GM18951 (cell line): ENCODE measurements around the gene TMEM218.

Experiments used
- POLR2A ChIP-seq: IDR thresholded peaks from 4 replicates; pipeline ENCODE4 v1.6.1; 2011; ENCODE audit warnings: mild to moderate bottlenecking; ENCODE audit not compliant: insufficient read length, insufficient read depth; ENCODE audit errors: extremely low read depth
- in situ Hi-C: fragments of 300-500 bp; cut with MboI; formaldehyde crosslinking; loops from one replicate; pipeline ENCODE4 v1.12.0; 2022; ENCODE audit warnings: low sequenced_read_pairs, mixed read lengths, inconsistent platforms; ENCODE audit not compliant: unreplicated experiment

The TMEM218 gene

GRCh38 chr11:125141686-125142535 lies 30.5 kb upstream of the TMEM218 start:
- in situ Hi-C loops, result loop anchor here (10.0 kb wide), 1 partner anchor 167 kb away; no protein-coding TSS in a partner anchor
- no peak for TF ChIP-seq POLR2A

DNA sequence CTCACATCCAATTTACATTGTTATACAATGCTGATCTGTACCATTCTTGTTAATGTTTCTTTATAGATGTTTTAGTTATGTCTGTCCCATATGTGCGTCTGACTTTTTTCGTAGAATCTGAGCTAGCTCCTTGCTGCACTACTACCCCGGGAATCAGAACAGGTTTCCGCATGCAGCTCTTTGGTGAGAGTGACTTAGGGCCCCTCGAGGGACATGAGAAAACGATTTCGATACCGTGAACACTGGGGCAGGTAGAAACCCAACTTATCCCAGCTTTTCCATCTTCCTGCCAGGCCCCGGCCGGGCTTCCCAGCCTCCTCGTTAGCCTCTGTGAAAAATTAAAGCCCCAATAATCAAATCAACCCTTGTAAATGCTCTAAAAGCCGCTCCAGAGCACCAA lies 29.8 kb upstream of the TMEM218 start:
- TF ChIP-seq POLR2A, result no peak
- in situ Hi-C loops, result loop anchor here (10.0 kb wide), 1 partner anchor 166 kb away; no protein-coding TSS in a partner anchor

- no peak for TF ChIP-seq POLR2A
- in situ Hi-C loops, result loop anchor here (10.0 kb wide), 1 partner anchor 165 kb away; no protein-coding TSS in a partner anchor
These were observed 28.8 kb upstream of the TMEM218 start for GRCh38 chr11:125140233-125140632.

DNA sequence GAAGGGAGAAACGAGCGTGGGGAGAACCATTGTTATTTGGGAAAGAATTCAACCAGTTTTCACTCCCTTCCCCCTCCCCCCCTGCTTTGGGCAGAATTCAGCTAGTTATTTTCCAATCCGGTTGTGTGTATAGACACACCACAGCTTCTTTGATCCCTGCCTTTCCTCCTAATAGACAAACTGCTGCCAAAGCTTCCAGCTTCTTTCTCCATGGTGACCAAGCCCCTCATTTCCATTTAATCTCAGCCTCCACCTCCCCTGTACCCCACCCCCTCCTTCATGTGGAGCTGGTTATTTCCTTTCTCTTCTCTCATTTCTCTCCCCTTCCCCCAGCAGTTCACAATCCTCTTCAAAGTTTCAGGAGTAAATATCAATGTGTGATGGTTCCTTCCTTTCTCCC lies 28.4 kb upstream of the TMEM218 start:
- no peak for TF ChIP-seq POLR2A
- in situ Hi-C loops, result loop anchor here (10.0 kb wide), 1 partner anchor 165 kb away; no protein-coding TSS in a partner anchor

DNA sequence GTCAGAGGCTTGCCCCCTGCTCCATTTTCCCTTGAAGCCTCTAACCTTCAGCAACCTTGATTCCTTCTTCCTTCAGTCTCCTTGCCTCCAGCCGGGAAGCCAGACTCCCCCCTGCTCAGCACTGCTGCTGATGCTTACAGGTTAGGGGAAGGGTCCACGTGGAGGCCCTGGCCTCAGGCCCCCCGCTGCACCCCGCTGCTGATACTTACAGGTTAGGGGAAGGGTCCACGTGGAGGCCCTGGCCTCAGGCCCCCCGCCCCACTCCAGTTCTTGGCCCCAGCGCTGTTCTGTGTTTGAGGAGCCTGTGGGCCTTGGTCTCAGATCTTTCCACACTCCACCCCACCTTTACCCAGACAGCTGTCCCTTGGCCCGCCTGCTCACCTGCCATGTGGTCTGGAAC lies 27.5 kb upstream of the TMEM218 start:
- TF ChIP-seq POLR2A, result no peak
- in situ Hi-C loops, result no loop called here

DNA sequence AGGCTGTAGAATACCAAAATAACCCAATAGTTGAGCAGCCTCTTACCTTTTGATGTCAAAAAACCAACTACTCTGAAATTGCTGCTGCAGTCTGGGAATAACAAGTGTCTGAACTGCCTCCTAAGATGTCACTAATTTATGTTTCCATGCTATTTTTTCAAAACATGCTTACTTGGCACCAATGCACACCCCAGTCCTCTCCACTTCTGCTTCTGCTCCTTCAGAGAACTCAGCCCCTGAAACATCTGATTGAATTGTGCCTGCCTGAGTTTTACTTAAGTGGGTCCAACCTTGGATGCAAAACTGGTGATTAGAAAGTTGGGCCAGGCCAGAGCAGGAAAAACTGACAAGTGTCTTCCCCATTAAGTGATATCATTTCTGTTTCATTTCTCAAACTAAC lies 24.6 kb upstream of the TMEM218 start:
- no peak for TF ChIP-seq POLR2A
- in situ Hi-C loops, result no loop called here

DNA sequence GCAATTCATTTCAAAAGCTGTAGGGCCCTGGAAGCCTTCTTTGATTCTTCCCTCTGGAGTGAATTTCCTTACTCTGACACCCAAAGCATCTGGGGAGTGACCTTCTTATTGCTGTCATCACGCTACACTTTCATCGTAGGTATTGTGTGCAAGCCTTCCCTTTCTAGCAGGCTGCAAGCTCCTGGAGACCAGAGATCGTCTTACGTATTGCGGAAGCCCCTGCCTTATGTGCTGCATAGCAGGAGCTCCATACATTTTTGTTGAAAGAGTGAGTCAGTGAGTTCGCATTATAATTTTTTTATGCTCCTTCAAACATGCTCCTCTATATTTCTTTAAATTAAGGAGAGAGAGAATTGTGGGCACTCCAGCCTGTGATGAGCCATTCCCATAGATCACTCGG lies 21.2 kb upstream of the TMEM218 start:
- TF ChIP-seq POLR2A, result no peak
- in situ Hi-C loops, result no loop called here

- no peak for TF ChIP-seq POLR2A
- in situ Hi-C loops, result no loop called here
These were observed 20.6 kb upstream of the TMEM218 start for GRCh38 chr11:125132071-125132470.

GRCh38 chr11:125129316-125129993 lies 18.0 kb upstream of the TMEM218 start:
- in situ Hi-C loops, result no loop called here
- no peak for TF ChIP-seq POLR2A

DNA sequence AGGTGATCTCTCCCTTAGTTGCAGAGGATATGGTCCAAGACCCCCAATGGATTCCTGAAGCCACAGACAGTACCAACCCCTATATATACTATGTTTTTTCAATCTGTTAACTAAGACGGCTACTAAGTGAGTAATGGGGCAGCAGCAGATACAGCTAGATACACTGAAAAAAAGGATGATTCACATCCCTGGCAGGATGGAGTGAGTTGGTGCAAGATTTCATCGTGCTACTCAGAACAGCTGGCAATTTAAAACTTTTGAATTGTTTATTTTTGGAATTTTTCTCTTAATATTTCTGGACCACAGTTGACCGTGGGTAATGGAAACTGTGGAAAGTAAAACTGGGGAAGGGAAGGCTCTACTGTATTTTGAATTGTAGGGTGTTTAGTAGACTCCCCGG lies 17.0 kb upstream of the TMEM218 start:
- no peak for TF ChIP-seq POLR2A
- in situ Hi-C loops, result no loop called here

DNA sequence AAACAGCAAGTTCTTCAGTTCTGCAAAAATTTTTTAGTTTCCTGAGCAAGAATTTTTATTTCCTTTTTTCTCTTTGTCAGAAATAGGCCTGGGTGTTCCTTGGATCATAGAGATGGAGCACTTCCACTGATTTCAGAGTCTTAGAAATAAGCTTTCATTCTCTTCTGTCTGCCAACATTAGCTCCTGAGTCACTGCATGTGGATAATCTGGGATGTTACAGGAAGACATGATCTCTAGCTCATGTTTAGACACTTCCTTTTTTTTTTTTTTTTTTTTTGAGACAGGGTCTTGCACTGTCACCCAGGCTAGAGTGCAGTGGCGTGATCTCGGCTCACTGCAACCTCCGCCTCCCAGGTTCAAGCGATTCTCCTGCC lies 13.2 kb upstream of the TMEM218 start:
- in situ Hi-C loops, result no loop called here

GRCh38 chr11:125123947-125124617 lies 12.7 kb upstream of the TMEM218 start:
- in situ Hi-C loops, result no loop called here

More for the DNA sequence above, 13.2 kb upstream of the TMEM218 start:
- TF ChIP-seq POLR2A, result no peak

More at GRCh38 chr11:125123947-125124617, 12.7 kb upstream of the TMEM218 start:
- TF ChIP-seq POLR2A, result no peak
